Caki2 (cell line): ENCODE measurements around the gene BTC. TPM values are rescaled to one million over a fixed set of nuclear protein-coding genes. Genes with fewer than 3 reads are reported as not detected.
"Not testable (repeated sequence)": the region's sequence is repeated elsewhere in the genome, so short reads cannot be mapped to it uniquely, and the experiment has no call there.

Experiments
- DNase-seq: peaks from one replicate; pipeline ENCODE4 v3.0.0-alpha.2; 2015; ENCODE audit warnings: low read depth
- in situ Hi-C: cut with HindIII; loops from 2 replicates; pipeline ENCODE4 v1.10.0; 2016; ENCODE audit warnings: low sequenced_read_pairs, low pct_unique_long_range_greater_than_20kb, mixed read lengths
- total RNA-seq: library from RNA; depleted of rRNA; stranded (reverse); fragments of >200 nt; shearing (Covaris generic); gene quantifications from 2 replicates; pipeline ENCODE4 v1.2.3, GENCODE V29; 2014; ENCODE audit warnings: low replicate concordance; rRNA removed

BTC gene, protein sequence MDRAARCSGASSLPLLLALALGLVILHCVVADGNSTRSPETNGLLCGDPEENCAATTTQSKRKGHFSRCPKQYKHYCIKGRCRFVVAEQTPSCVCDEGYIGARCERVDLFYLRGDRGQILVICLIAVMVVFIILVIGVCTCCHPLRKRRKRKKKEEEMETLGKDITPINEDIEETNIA
- total RNA-seq = 0.61 and 4.5 TPM in 2 replicates

DNA sequence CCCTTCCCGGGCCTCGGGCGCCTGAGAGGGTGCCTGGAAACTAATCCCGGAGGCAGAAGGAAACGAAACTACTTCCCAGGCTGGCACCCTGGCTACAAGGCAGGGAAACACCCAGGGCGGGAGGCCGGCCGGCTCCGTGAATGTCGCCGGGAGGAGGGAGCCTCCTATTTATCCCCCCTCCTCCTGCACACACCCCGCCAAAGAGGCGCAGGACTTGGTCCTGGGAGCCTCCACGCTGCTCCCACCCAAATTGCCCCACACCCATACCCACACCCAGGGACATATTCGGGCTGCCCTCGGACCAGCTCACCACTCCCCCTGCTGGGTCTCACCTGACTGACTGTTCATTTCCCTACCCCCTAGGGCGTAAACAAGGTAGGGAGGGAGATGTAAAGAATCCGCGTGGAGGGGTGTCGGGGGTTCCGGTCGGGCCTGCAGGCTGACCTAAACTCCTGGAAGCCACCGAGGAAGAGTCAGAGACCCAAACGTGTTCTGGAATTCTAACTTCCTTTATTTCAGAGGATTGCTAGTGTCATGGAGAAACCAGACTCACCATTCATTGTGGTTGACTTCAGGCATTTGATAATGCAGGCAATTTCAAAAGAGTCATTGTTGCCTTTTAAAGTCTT is at the start of gene BTC:
TSS of gene BTC (minus strand) at position 142 of the 629 bp plus-strand sequence. CDS start 198 bp downstream, outside the sequence.
- in situ Hi-C loops = no loop called here
- DNase-seq = peak; percentile 70

DNA sequence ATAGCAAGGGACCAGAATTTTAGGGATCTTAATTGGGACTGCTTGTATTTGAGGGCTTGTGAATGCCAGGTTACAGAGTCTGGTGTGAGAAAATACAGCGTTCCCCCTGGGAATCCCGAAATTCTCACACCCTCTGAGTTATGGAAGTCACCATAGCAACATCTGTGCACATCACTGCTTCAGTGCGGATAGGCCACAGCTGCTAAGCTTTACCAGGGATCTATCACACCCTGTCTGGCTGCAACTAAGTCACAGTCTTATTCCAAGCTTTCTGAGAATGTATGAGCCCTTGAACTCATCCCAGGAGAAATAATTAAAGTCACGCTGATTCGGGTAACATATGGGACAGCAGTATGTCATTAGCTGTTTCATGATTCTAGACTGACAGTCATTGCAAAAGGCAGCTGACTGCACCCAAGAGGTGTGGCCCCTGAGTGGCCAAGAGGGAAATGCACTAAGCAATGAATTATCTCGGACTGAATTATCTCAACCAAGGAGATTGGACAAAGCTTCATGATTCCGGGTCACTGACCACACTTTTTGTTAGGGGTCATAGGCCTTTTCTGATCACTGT is 46.7 kb upstream of the BTC start:
- in situ Hi-C loops = no loop called here
- DNase-seq = no peak

DNA sequence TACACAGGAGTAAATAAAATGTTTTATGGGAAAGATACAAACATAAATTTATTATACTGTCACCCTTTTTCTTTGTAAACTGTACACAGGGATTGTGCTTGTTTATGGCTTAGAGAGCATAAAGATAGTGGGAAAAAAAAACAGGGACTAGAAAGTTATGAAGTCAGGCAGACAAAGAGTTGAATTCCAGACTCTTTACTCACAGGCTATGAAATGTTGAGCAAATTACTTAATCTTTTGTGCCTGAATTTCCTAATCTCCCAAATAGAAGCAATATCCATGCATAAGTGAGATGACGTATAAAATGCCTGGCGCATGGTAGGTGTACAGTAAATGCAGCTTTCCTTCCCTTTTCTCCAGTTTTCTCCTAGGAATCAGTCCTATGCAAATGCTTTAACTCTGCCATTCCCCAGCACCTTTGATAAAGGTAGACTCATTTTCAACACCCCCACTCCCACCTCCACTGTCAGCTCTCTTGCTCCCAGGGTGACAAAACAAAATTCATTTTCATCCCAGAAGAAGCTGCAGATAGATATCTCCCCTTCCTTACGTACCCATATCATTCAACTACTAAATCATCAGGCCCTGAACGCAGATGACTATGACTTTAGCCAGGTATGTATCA is 44.5 kb upstream of the BTC start:
- in situ Hi-C loops = no loop called here
- DNase-seq = no peak

DNA sequence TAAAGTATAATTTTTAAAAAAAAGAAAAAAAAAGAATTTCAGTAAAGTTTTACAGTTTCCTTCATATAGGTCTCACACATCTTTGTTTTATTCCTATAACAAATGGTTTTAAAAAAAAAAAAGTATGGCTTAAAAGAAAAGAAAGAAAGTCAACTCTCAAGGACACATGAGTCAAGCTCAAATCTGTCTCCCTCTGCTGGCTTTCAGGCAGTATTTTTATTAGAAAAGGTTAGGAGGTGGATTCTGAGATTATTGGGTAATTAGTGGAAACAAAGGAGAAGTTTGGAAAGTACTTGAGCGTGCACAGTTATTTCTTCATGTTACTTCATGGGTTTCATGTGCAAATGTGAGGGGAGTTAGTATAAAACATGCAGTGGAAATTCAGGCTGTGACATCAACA is 36.6 kb upstream of the BTC start:
- in situ Hi-C loops = no loop called here
- no peak for DNase-seq

DNA sequence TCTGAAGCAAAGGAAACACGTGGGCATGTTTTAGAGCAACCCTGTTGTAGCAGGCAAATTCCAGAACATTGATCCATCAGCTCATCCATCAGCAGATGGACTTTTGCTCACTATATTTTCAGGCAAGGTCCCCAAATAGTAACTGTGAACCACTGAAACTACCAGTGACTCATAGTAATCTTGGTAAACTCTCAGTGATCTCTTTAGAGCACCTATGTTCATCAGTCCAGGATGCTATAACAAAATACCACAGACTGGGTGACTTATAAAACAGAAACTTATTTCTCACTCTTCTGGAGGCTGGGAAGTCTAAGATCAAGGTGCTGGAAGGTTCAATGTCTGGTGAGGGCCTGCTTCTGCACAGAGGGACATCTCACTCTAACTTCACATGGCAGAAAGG is 28.9 kb upstream of the BTC start:
- no peak for DNase-seq
- in situ Hi-C loops = no loop called here

DNA sequence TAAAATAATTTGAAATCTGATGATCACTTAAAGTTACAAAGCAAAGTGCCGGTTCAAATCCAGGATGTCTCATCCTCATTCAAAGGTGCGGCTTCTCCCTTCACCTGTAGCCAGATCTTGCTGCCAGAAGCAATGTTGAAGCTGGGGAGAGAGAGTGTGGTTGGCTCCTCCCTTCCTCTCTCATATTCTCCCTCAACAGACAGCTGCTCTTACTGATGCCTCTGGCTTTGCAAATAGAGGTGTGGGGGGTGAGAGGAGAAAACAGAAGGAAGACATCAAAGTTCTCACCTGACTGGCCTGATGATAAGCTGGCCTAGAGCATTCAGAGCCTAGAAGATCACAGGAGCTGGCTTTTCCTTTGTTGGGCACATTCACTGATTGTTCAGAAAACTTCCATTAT is 28.3 kb upstream of the BTC start:
- DNase-seq = no peak
- in situ Hi-C loops = no loop called here

DNA sequence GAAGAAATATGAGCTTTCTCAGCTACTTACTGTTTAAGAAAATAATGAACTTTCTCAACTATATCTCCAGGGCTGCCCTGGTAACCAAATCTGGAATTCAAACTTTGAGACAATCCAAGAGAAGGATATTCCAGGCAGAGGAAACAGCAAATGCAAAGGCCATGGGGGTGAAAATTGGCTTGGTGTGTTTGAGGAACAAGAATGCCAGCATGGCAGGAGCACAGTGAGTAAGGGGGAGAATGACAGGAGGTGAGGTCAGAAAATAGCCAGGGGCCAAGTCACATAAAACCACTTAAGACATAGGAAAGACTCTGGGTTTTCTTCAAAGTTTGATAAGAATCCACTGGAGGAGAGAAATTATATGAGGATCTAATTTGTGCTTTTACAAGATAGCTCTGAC is 27.2 kb upstream of the BTC start:
- in situ Hi-C loops = no loop called here
- no peak for DNase-seq

DNA sequence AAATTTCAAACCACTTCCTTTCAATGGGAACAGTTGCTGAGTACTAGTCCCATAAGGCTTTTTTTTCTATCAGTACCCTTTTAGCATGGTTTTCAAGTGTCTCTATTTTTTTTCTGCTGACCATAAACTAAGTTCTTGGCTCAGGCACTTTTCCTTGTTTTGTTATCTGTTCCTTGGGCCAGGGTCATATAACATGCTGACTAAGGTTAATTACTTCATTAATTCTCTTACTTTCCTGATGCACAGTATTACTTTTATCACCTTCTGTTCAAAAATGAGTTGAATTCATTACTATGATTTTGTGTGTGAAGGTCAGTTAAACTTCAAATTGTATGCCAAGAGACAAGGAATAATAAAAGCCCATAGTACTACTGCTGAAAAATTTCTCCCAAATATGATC is 19.7 kb upstream of the BTC start:
- no peak for DNase-seq
- in situ Hi-C loops = no loop called here

DNA sequence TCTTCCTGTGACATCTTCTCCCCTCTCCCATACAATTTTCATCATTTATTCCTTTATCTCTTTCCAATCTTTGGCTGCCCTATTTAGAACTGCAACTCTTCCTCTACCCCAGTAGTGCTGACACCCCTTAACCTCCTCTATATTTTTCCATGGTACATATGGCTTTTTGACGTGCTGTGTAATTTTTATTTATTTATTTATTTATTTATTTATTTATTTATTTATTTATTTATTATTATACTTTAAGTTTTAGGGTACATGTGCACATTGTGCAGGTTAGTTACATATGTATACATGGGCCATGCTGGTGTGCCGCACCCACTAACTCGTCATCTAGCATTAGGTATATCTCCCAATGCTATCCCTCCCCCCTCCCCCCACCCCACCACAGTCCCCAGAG is 17.7 kb upstream of the BTC start:
- DNase-seq, in situ Hi-C loops: not testable (repeated sequence)

DNA sequence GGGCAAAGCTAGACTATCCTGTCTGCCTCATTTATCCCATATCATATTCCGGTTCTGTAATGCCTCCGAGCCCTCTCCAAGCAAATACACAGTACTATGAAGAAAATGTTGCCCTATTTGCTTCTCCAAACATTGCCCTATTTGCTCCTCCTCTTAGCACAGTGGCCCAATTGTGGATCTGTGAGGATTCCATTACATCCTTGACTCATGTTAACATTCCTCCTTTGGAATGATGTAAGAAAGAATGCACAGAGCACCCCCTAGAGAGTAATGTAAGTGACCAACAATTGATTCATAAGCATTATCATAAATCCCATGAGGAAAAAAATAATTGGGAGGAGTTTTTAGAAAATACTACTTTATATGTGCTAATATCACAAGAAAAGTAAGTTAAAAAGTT is 11.3 kb upstream of the BTC start:
- peak; percentile 10 for DNase-seq
- in situ Hi-C loops = no loop called here

DNA sequence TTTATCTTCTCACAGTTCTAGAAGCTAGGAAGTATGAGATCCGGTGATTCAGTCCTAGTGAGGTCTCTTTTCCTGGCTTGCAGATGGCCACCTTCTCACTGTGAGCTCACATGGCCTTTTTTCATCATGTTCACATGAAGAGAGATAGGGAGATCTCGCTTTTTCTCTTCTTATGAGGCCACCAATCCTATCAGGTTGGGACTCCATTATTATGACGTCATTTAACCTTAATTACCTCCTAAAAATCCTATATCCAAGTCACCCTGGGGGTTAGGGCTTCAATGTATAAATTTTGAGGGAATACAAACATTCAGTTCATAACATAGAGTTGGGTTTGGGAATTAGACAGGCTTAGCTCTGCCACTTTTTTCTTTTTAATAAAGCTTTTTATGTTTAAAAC is 6.0 kb upstream of the BTC start:
- DNase-seq = no peak
- in situ Hi-C loops = no loop called here

DNA sequence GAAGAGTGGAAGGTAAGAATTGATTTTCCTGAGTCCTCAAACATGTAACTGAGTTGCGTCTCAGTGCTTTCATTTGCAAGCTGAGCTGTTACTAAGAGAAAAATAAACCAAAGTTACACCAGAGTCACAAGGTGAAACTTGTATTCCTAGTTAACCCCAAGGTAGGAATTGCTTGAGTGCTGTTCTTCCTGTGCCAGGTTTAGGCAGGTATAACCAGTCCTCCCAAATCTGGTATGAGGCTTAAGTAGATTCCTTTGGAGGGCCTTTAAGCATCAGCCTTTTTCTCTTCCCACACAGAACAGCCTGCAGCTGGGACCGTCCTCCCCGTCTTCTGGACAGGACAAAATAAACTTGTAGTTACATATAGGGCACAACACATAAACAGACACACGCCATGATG is 2.3 kb upstream of the BTC start:
- DNase-seq = no peak
- in situ Hi-C loops = no loop called here

DNA sequence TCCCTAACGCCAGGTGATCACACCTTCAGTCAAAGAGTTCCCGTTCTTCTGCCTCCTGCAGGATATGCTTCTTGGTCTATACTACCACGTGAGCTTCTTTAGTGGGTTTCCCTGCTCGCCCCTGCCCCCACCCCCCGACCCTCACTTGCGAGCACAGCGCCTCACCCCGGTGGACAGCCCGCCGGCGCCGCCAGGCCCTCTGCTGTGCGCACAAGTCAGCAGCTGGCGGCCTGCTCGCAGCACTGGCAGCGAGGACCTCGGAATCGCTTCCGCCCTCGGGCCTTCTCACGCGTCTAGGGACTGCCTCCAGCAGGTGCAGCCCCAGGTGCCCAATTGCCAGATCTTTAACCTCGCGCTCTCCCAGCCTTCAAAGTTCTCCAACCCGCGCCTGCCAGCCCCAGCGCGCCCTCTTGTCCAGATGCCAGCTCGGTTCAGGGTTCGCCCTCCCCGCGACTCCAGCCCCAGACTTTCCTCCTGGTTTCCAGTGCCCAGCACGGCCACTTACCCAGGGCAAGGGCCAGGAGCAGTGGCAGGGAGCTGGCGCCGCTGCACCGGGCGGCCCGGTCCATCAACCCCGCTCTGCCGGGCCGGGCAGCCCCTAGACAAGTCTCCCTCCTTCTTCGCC is 454 bp downstream of the BTC start:
- in situ Hi-C loops = no loop called here
- DNase-seq = peak; percentile 70

DNA sequence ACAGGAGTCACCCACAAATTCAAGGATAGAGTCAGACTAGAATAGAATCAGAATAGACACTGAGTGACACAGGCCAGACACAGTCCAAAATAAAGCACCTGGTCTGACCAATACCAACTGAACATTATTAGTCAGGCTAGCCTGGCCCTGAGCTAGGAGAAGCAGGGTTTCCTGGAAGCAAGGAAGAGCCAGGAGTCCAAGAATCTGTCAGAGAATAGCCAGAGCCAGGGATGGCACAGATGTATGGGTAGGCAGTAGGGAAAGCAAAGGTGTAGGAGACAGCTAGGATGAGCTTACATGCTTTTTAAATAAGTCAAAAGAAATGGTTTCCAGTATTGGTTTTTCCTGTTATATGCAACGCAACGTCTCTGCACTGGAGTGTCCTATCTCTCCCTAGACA is 3.7 kb downstream of the BTC start:
- in situ Hi-C loops = no loop called here
- no peak for DNase-seq

DNA sequence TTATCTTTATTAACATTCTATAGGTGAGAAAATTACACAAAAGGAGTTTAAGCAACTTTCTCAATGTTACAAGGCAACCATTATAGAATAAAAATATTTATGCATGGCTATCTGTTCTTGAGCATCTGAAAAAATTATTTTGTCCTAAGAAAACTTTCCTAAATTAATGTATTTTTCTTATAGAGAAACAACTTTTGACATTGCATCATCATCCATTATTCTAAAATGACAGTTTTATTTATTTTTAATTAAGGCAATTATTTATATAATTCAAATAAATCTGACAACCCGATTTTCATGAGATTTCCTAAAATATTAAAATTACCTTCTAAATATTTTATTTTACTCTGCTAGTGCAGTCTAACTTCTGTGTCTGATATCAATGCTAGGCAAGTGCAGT is 4.8 kb downstream of the BTC start:
- in situ Hi-C loops = no loop called here

DNA sequence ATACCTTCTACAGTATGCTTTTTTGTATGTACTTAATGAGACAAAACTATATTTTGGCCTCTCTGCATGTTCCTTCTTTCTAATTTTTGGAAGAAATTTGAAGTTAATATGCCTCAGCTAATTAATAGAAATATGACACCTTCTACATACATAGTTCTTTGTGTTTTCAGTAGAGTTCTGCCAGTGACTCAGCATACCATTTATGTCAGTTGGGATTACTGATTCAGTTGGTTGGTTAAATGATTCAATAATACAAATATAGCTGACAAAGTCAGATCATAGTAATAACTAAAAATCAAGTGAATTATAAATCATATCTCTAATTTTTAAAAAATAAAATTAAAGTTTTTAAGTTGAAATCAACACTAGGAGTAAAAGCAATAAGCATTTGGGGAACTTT is 16.8 kb downstream of the BTC start:
- no peak for DNase-seq
- in situ Hi-C loops = no loop called here

More for the DNA sequence above, 4.8 kb downstream of the BTC start:
- no peak for DNase-seq

DNA sequence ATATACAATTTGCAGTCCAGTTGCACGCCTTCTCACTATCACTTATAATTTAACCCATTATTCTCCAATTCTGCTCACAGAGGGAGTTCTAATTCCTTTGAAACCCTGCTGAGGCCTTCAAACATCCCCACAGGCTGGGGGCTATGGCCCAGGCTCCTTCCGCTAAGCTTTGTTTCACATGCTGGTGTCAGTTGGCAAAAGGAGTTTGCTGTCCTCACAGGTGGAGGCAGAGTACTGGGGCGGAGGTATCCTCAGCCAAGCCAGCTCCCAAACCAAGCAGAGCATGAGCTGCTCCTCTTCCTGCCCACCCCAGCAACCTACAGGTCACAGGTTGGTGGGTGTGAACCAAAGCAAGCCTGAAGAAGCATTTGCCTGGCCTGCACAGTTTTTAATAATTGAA is 21.5 kb downstream of the BTC start:
- DNase-seq = no peak
- in situ Hi-C loops = no loop called here

DNA sequence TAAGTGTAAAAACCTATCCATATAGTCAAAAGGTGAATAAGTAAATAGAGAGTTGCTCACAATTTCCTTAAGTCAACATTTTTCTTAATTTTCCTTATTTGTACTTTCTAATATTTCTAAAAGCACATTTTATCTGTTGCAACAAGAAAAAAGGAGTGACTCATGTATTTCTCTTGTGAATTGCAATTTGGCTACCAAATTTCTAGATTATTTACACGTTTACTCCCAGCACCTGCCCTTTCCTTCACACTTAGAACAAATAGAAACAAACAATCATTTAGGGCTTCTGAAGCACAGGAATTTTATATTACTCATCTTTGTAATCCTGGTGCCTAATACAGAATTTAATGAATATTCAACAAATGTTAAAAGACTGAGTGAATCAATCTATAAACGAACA is 22.2 kb downstream of the BTC start:
- no peak for DNase-seq
- in situ Hi-C loops = no loop called here

DNA sequence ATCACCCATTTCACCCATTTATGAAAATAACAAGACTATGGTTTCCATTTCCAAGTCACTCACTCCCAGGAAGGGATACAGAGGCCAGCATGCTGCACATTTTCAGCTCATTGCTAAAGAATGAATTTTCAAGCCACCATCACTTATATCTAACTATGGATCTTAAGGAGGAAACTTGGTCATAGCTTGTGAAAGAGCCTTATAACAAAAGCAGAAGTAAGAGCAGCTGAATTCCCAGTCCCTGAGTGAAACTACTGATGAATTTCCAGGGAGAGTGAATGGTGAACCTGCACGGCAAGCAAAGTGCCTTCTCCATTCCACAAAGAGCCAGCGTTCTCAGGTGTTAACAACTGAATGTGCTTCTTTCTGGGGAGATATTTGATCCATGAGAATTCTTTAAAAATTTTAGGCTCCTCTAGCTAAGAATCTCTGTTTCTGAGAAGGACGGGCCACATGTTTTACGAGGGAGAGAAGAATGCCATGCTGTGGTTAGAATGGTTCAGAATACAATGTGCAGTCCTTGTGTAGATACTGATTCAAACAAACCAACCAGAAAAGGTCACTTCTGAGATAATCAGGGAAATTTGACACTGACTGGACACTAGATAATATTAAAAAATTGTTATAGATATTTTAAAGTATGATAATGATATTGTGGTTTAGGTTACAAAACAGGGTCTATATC is 24.0 kb downstream of the BTC start:
- no peak for DNase-seq
- in situ Hi-C loops = no loop called here
